Activated CD8-positive, alpha-beta T cell treated with anti-CD3 and anti-CD28 coated beads for 36 hours (primary cell): Measurements from ENCODE around the gene CDKN2B. TPM values are rescaled to one million over a fixed set of nuclear protein-coding genes. Genes with fewer than 3 reads are reported as not detected.
A peak's percentile ranks its signal among the peaks of the same experiment; 100 is the strongest.
"Not testable (repeated sequence)": the region's sequence is repeated elsewhere in the genome, so short reads cannot be mapped to it uniquely, and the experiment has no call there.

Experiments used
- ATAC-seq: fragments of 200-7000 bp; cut with Tn5 transposase; one replicate; pipeline ENCODE4 v1.10.0; 2021; ENCODE audit warnings: mild to moderate bottlenecking, moderate library complexity
- CTCF ChIA-PET: fragments of 350-600 bp; sonication (Branson Sonifier 250); formaldehyde crosslinking; loops from one replicate; lab custom pipeline; 2021; ENCODE audit warnings: antibody characterized with exemption; lab: Charles Lee
- POLR2A ChIA-PET: fragments of 350-600 bp; sonication (Branson Sonifier 250); formaldehyde crosslinking; loops from one replicate; lab custom pipeline; 2021; ENCODE audit warnings: antibody characterized with exemption; lab: Charles Lee
- DNase-seq: peaks from one replicate; pipeline ENCODE4 v3.0.0-alpha.2; 2020
- H3K27ac Mint-ChIP-seq: one replicate; pipeline ENCODE4 v1.8.0; 2021; ENCODE audit warnings: mild to moderate bottlenecking, mixed read lengths
- H3K27me3 Mint-ChIP-seq: one replicate; pipeline ENCODE4 v1.8.0; 2021; ENCODE audit warnings: mixed read lengths
- H3K36me3 Mint-ChIP-seq: one replicate; pipeline ENCODE4 v1.8.0; 2021; ENCODE audit warnings: low read depth, mixed read lengths
- H3K4me1 Mint-ChIP-seq: one replicate; pipeline ENCODE4 v1.8.0; 2021; ENCODE audit warnings: low read depth, mixed read lengths
- H3K4me3 Mint-ChIP-seq: one replicate; pipeline ENCODE4 v1.8.0; 2021; ENCODE audit warnings: mild to moderate bottlenecking, moderate library complexity, mixed read lengths
- H3K9me3 Mint-ChIP-seq: one replicate; pipeline ENCODE4 v1.8.0; 2021; ENCODE audit warnings: mixed read lengths
- CTCF ChIP-seq: fragments of 200-600 bp; IDR thresholded peaks from one replicate; pipeline ENCODE4 v1.8.0; 2022; ENCODE audit warnings: antibody characterized with exemption, mild to moderate bottlenecking
- intact Hi-C: fragments of 100-400 bp; cut with micrococcal nuclease; formaldehyde crosslinking; loops from one replicate; pipeline ENCODE4 v1.10.0; 2022
- total RNA-seq, 2 experiments: library from RNA; stranded (reverse); gene quantifications; one replicate each; pipeline ENCODE4 v1.2.3, GENCODE V29; 2021

The CDKN2B gene
- not detected for total RNA-seq

GRCh38 chr9:22008717-22009505 is at the start of gene CDKN2B:
Gene CDKN2B, minus strand, starts transcription at chr9:22009305. Its CDS starts 352 bp downstream, at chr9:22008953.
- no peaks in the 10 kb centered on the region for H3K36me3 Mint-ChIP-seq
- CTCF ChIA-PET, result interaction anchor here (0.7 to 5.8 kb wide), 59 partner anchors 9 to 794 kb away, joined by 3 to 93 read pairs (median 5); partner anchors contain the start of genes CDKN2A and CDKN2B-AS1
- no peak within 1 kb of the TSS for H3K27ac Mint-ChIP-seq
- no peaks in the 10 kb centered on the region for H3K9me3 Mint-ChIP-seq
- peak; percentile 78 for TF ChIP-seq CTCF
- DNase-seq (peak; percentile 71), ATAC-seq (peak; percentile 89)
- H3K4me3 Mint-ChIP-seq, result peak within 1 kb of the TSS; percentile 72
- H3K27me3 Mint-ChIP-seq, result peaks cover 55% of the 10 kb centered on the region
- POLR2A ChIA-PET, result interaction anchor here (0.8 to 2.0 kb wide), 2 partner anchors 197 to 198 kb away, joined by 3 to 5 read pairs; no protein-coding TSS in a partner anchor
- intact Hi-C loops, result loop anchor here (1.0 to 5.0 kb wide), 2 partner anchors 42 to 196 kb away; no protein-coding TSS in a partner anchor
- peaks cover 21% of the 10 kb centered on the region for H3K4me1 Mint-ChIP-seq

GRCh38 chr9:22057972-22058371 is 48.9 kb upstream of the CDKN2B start:
- POLR2A ChIA-PET, ATAC-seq, H3K27ac Mint-ChIP-seq, H3K4me1 Mint-ChIP-seq, H3K9me3 Mint-ChIP-seq, H3K36me3 Mint-ChIP-seq, H3K4me3 Mint-ChIP-seq, intact Hi-C loops, H3K27me3 Mint-ChIP-seq, DNase-seq: not testable (repeated sequence)
- CTCF ChIA-PET, result interaction anchor here (1.3 kb wide), 1 partner anchor 246 kb away, joined by 3 read pairs; no protein-coding TSS in a partner anchor

- peaks cover 3% of the 10 kb centered on the region for H3K27me3 Mint-ChIP-seq
- ATAC-seq, result no peak
- TF ChIP-seq CTCF, result no peak
- no peak overlapping the region for H3K4me3 Mint-ChIP-seq
- intact Hi-C loops, result no loop called here
- DNase-seq, result no peak
- peaks cover 22% of the 10 kb centered on the region for H3K4me1 Mint-ChIP-seq
- no peaks in the 10 kb centered on the region for H3K9me3 Mint-ChIP-seq
- ChIA-PET CTCF (interaction anchor here (1.1 to 1.3 kb wide), 3 partner anchors 16 to 49 kb away, joined by 3 to 4 read pairs (median 4); no protein-coding TSS in a partner anchor), POLR2A (no interaction called here)
- no peaks in the 10 kb centered on the region for H3K36me3 Mint-ChIP-seq
- no peak overlapping the region for H3K27ac Mint-ChIP-seq
Observed at GRCh38 chr9:22056402-22056801, 47.3 kb upstream of the CDKN2B start.

- no peak overlapping the region for H3K4me3 Mint-ChIP-seq
- TF ChIP-seq CTCF, result no peak
- H3K4me1 Mint-ChIP-seq, result peaks cover 30% of the 10 kb centered on the region
- no peak overlapping the region for H3K27ac Mint-ChIP-seq
- H3K27me3 Mint-ChIP-seq, result peaks cover 2% of the 10 kb centered on the region
- DNase-seq (no peak), ATAC-seq (no peak)
- intact Hi-C loops, result no loop called here
- POLR2A ChIA-PET, result no interaction called here
- CTCF ChIA-PET, result interaction anchor here (1.3 kb wide), 1 partner anchor 17 kb away, joined by 3 read pairs; no protein-coding TSS in a partner anchor
- H3K36me3 Mint-ChIP-seq, result no peaks in the 10 kb centered on the region
- H3K9me3 Mint-ChIP-seq, result no peaks in the 10 kb centered on the region
Observed at GRCh38 chr9:22055090-22055489, 46.0 kb upstream of the CDKN2B start.

GRCh38 chr9:22054529-22054928 is 45.4 kb upstream of the CDKN2B start:
- TF ChIP-seq CTCF, result no peak
- Mint-ChIP-seq H3K36me3 (no peaks in the 10 kb centered on the region), H3K4me3 (no peak overlapping the region), H3K9me3 (no peaks in the 10 kb centered on the region), H3K27ac (no peak overlapping the region), H3K27me3 (peaks cover 2% of the 10 kb centered on the region), H3K4me1 (peaks cover 32% of the 10 kb centered on the region)
- DNase-seq (no peak), ATAC-seq (no peak)
- ChIA-PET POLR2A (no interaction called here), CTCF (interaction anchor here (0.9 to 1.1 kb wide), 2 partner anchors 11 to 26 kb away, joined by 3 to 6 read pairs; no protein-coding TSS in a partner anchor)
- intact Hi-C loops, result loop anchor here (5.0 kb wide), 3 partner anchors 48 to 242 kb away; no protein-coding TSS in a partner anchor
